ENCODE results near the gene RARB.

The RARB gene

GRCh38 chr3:25427942-25428788 is at the start of gene RARB:
Gene RARB, plus strand, starts transcription at chr3:25428263. Its CDS starts 469 bp downstream, at chr3:25428732.
- no peak for DNase-seq

GRCh38 chr3:25378786-25379311 is 49.2 kb upstream of the RARB start:
- DNase-seq, result no peak

- no peak for DNase-seq
Measured at GRCh38 chr3:25380222-25380739, 47.8 kb upstream of the RARB start.

GRCh38 chr3:25381083-25381482 is 47.0 kb upstream of the RARB start:
- DNase-seq, result no peak

- DNase-seq, result no peak
Measured at GRCh38 chr3:25384471-25384870, 43.6 kb upstream of the RARB start.

- no peak for DNase-seq
Measured at GRCh38 chr3:25385807-25386460, 42.1 kb upstream of the RARB start.

GRCh38 chr3:25386686-25387255 is 41.3 kb upstream of the RARB start:
- no peak for DNase-seq

GRCh38 chr3:25390605-25391004 is 37.5 kb upstream of the RARB start:
- DNase-seq, result no peak

GRCh38 chr3:25396251-25396650 is 31.8 kb upstream of the RARB start:
- DNase-seq, result no peak

GRCh38 chr3:25396686-25397085 is 31.4 kb upstream of the RARB start:
- no peak for DNase-seq

GRCh38 chr3:25397150-25397549 is 30.9 kb upstream of the RARB start:
- no peak for DNase-seq

GRCh38 chr3:25400587-25400986 is 27.5 kb upstream of the RARB start:
- DNase-seq, result no peak

- no peak for DNase-seq
Measured at GRCh38 chr3:25403968-25404367, 24.1 kb upstream of the RARB start.

- DNase-seq, result no peak
Measured at GRCh38 chr3:25404569-25404968, 23.5 kb upstream of the RARB start.

- DNase-seq, result no peak
Measured at GRCh38 chr3:25405335-25405734, 22.7 kb upstream of the RARB start.

GRCh38 chr3:25410703-25411102 is 17.4 kb upstream of the RARB start:
- DNase-seq, result no peak

- DNase-seq, result no peak
Measured at GRCh38 chr3:25412269-25412668, 15.8 kb upstream of the RARB start.

GRCh38 chr3:25416176-25416575 is 11.9 kb upstream of the RARB start:
- DNase-seq, result no peak

GRCh38 chr3:25418596-25418995 is 9.5 kb upstream of the RARB start:
- no peak for DNase-seq

- no peak for DNase-seq
Measured at GRCh38 chr3:25419251-25419650, 8.8 kb upstream of the RARB start.

- DNase-seq, result no peak
Measured at GRCh38 chr3:25420147-25420546, 7.9 kb upstream of the RARB start.

GRCh38 chr3:25420885-25421284 is 7.2 kb upstream of the RARB start:
- DNase-seq, result no peak

GRCh38 chr3:25421747-25422146 is 6.3 kb upstream of the RARB start:
- no peak for DNase-seq

Data from stimulated activated CD4-positive, alpha-beta T cell treated with anti-CD3 and anti-CD28 coated beads, Interleukin-12 subunit alpha, Interleukin-12 subunit beta, amount 100 ng/mL, for 4 hours (primary cell).